Measurements from ENCODE around the gene COMMD9.

DNA sequence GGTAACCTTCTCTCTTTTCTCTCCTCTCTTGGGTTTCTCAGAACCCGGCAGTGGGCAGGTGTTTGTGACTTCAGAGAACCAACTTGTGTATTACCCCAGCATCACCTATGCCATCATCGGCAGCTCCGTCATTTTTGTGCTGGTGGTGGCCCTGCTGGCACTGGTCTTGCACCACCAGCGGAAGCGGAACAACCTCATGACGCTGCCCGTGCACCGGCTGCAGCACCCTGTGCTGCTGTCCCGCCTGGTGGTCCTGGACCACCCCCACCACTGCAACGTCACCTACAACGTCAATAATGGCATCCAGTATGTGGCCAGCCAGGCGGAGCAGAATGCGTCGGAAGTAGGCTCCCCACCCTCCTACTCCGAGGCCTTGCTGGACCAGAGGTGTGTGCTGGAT lies 62.2 kb downstream of the COMMD9 start:
- TF ChIP-seq CTCF (IDR thresholded peaks at IDR 0.05; ENCODE audit: low read depth, low read length, missing input control) (no peak), RAD21 (IDR thresholded peaks at IDR 0.05) (no peak), GABPA (IDR thresholded peaks at IDR 0.05 in 1 of 2, conservative IDR thresholded peaks at IDR 0.05 in 1 of 2) (no peak)
- TF ChIP-seq, protein P1, sequence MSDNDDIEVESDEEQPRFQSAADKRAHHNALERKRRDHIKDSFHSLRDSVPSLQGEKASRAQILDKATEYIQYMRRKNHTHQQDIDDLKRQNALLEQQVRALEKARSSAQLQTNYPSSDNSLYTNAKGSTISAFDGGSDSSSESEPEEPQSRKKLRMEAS (IDR thresholded peaks at IDR 0.05): no peak
